ENCODE results near the gene COMT. TPM values are rescaled to one million over a fixed set of nuclear protein-coding genes. Genes with fewer than 3 reads are reported as not detected.

The COMT gene
- total RNA-seq, 4 donors from 2014 or later: 80.1 to 228 (median 190) TPM

DNA sequence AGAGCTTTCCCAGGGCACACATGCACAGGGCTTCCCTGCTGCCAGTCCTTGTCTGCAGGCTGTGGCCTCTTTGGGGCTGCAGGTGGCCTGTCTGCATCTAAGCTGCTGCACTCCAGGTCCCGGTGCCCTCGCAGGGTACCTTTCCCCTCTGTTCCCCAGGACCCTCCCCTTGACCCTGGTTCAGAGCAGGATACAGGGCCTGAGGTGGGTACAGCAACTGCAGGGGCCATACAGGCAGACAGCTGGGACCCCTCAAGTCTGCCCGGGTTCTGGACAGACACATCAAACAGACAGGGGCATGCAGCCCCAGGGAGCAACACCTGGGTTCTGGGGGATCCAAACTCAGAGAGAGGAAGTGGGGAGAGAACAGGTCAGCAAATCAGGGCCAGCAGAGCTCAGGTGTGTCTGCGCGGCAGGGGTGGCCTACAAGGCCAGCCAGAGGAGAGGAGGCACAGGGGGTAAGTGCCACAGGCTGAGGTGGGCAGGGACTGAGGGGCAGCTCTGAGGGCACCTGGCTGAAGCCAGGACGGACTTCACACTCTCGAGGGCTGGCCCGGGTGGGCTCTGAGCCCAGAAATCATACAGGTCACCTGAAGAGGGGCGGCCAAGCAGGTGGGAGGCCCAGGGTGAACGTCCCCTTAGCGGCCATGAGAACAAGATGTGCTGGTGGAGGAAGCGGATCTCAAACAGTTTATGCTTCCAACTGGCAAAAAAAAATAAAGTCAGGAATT lies 29.9 kb upstream of the COMT start:
- no peak for TF ChIP-seq CTCF (IDR thresholded peaks at IDR 0.05; ENCODE audit: low read depth)

DNA sequence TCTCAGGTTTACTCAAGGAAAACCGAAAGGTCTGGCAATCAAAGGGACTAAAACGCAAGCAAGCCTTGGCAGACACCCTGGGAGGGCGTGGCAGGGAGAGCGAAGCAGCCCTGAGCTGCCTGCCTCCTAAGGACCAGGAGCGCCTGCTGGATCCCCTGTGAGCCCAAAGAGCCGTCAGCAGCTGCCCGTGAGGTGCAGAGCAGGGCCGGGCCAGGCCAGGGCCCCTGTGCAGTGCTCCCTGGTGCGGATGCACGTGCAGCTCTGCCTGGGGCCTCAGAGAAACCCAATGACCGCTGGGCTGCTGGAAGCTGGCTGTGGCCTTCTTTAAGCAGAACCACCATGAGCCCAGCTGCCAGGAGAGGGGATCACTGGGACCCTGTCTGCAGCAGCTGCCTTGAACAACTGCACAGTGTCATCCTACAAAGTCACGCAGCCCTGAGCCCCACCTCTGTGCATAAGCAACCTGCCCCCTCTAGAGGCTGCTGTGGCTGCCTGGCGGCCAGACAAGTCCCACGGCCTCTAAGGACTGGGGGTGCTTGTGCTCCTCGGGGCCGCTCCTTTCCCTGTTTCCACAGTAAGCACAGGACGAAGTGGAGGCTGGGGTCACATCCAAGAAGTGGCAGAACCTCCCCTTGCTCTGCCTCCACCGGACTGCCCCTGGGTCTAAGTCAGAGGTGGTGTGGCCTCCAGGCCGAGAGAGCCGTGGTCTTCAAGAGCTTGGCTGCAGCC lies 29.1 kb upstream of the COMT start:
- no peak for TF ChIP-seq CTCF (IDR thresholded peaks at IDR 0.05; ENCODE audit: low read depth)

- no peak for TF ChIP-seq CTCF (IDR thresholded peaks at IDR 0.05; ENCODE audit: low read depth)
Measured at GRCh38 chr22:19913337-19913936, 28.1 kb upstream of the COMT start.

- TF ChIP-seq CTCF (IDR thresholded peaks at IDR 0.05; ENCODE audit: low read depth): no peak
Measured at GRCh38 chr22:19914201-19914943, 27.2 kb upstream of the COMT start.

GRCh38 chr22:19915287-19915954 lies 26.2 kb upstream of the COMT start:
- no peak for TF ChIP-seq CTCF (IDR thresholded peaks at IDR 0.05; ENCODE audit: low read depth)

DNA sequence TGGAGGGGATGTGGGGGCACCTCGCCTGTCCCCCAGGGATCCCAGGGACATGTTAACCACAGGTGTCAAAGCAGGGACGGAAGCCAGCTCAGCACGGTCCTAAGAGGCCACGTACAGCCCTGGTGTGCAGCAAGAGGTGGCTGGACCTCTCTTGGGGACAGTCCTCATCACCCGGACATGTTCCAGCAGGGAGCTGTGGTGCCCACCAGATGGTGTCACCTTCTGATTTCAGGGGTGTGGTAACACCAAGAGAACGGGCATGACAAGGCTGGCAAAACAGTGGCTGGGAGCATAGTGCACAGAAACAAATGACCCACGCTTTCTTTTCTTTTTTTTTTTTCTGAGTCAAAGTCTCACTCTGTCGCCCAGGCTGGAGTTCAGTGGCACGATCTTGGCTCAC lies 25.6 kb upstream of the COMT start:
- no peak for TF ChIP-seq CTCF (IDR thresholded peaks at IDR 0.05; ENCODE audit: low read depth)
